Frontal cortex (tissue), 4 donors: ENCODE results near the gene CD2BP2. TPM values are rescaled to one million over a fixed set of nuclear protein-coding genes. Genes with fewer than 3 reads are reported as not detected.
A peak's percentile ranks its signal among the peaks of the same experiment; 100 is the strongest.
"Not testable (repeated sequence)": the region's sequence is repeated elsewhere in the genome, so short reads cannot be mapped to it uniquely, and the experiment has no call there.

Source experiments
- DNase-seq, 2 donors: peaks; one replicate each; pipeline ENCODE4 v3.0.0; 2012; ENCODE audit warnings: low spot score in 2 of 2
- FAIRE-seq: peaks from 2 replicates; lab custom pipeline; 2012; peaks lifted over from hg19 to GRCh38; lab: Jason Lieb, UNC
- total RNA-seq: library from RNA; depleted of rRNA; stranded (reverse); fragments of >200 nt; gene quantifications from one replicate; pipeline ENCODE4 v1.2.3, GENCODE V29; 2014
- donor health status: control.
- donor health status: control.
- donor health status: control.

Gene CD2BP2
- total RNA-seq: 38.7 TPM

DNA sequence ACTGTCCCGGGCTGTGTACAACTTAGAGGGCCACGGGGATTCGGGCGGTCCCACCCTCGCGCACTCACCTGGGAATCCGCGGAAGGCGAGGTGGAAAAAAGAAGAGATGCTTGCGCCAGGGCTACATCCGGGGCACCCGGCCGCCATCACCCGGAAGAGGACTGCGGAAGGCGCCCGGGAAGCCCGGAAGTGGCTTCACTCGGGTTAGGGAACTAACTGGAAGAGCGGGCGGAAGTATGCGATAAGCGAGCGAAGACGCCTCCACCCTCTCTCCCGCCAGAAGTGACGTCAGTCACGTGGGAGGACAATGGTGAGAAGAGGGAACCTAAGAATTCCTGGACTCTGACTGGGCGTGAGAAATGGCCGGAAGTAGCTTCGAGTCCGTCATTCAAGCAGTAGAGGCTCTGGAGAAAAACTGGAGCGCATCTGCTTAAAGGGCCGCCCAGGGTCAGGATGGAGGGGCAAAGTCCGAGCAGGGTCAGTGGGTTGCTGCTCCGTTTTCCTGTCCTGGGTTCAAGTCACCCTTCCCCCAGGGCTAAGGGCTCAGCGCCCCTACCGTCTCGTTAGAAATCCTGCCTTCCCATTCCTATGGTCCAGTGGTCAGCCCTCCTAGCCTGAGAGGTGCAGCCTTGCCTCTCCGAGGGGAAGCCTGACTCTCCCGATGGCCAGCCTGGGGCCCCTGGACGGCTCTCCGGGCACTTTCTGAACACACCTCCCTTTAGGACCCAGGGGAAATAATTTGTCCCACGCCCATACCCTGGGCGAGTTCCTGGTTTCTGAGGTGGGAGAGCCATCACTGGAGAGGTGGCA lies at the start of gene CD2BP2:
TSS of gene CD2BP2 (minus strand) at position 165 of the 810 bp plus-strand sequence. CDS start 627 bp downstream, outside the sequence.
- peak; percentile 95 to 97 for DNase-seq
- peak; percentile 86 for FAIRE-seq

DNA sequence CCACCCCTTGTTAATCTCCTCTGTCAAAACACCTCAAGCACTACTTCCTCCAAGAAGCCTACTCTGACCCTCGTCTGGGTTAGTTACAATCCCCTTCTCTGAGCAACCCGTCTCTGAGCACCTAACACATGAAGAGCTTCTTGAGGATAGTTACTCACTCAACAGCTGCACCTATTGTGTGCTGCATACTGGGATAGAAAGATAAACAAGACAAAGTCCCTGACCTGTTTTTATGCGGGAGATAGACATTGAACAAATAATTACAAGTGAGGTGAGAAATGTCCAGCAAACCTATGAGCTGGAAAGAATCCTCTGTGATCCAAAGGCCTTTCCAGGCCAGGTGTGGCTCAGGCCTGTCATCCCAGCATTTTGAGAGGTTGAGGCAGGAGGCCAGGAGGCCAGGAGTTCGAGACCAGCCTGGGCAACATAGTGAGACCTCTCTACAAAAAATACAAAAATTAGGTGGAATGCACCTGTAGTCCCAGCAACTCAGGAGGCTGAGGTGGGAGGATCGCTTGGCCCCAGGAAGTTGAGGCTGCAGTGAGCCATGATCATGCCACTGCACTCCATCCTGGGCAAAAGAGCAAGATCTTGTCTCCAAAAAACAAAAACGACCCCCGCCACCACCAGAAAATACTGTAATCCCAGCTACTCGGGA lies 46.8 kb upstream of the CD2BP2 start:
- no peak for FAIRE-seq
- DNase-seq: no peak

DNA sequence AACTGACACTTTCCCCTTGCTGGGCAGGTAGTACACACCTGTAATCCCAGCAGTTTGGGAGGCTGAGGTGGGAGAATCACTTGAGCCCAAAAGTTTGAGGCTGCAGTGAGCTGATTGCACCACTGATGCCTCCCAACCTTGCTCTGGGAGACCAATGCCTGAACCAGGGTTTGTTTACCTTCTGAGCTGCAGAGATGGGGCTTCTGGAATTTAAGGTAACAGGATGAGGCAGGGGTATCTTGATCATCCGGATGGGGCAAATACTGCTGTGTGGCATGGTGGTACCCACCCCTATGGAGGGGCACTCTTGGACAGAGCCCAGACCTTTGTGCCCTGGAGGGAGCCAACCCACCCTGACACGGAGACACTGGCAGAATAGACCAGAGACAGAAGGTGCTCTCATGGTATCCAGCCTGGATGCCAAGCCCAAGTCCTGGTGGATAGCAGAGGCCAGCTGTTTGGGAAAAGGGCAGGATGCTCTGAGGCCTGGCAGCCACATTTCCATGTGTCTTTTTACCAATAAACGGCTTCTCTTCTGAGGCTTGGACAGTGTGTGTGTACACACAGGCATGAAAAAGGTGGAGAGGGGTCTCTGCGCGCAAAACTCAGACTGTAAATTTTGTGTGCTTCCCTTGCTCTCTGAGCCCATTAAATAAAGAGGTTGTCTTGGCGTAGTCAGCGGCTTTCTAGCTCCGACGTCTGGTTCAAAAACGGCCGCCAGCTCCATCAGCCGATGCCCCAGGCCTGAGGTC lies 44.5 kb upstream of the CD2BP2 start:
- FAIRE-seq: no peak
- DNase-seq: no peak

DNA sequence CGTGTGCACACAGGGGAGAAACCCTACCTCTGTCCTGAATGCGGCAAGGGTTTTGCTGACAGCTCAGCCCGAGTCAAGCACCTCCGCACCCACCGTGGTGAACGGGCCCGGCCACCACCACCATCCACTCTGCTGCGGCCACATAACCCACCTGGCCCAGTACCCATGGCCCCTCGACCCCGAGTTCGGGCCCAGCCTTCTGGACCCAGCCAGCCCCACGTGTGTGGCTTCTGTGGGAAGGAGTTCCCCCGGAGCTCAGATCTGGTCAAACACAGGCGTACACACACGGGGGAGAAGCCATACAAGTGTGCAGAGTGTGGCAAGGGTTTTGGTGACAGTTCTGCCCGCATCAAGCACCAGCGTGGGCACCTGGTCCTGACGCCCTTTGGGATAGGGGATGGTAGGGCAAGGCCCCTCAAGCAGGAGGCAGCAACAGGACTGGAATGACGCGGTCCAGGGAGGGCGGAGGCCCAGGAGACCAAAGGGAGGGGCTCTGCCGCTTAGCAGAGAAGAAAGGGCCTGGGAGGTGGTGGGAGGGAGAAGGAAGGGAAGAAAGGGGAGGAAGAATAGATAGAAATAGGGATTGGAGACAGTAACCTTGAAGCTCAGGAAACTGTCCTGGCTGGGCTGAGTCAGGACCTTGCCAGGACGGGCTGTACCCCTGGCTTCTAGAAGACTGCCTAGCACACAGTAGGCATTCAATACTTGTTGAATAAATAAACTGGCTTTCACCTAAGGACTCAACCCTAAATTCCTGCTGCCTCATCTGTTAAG lies 43.7 kb upstream of the CD2BP2 start:
- no peak for FAIRE-seq

DNA sequence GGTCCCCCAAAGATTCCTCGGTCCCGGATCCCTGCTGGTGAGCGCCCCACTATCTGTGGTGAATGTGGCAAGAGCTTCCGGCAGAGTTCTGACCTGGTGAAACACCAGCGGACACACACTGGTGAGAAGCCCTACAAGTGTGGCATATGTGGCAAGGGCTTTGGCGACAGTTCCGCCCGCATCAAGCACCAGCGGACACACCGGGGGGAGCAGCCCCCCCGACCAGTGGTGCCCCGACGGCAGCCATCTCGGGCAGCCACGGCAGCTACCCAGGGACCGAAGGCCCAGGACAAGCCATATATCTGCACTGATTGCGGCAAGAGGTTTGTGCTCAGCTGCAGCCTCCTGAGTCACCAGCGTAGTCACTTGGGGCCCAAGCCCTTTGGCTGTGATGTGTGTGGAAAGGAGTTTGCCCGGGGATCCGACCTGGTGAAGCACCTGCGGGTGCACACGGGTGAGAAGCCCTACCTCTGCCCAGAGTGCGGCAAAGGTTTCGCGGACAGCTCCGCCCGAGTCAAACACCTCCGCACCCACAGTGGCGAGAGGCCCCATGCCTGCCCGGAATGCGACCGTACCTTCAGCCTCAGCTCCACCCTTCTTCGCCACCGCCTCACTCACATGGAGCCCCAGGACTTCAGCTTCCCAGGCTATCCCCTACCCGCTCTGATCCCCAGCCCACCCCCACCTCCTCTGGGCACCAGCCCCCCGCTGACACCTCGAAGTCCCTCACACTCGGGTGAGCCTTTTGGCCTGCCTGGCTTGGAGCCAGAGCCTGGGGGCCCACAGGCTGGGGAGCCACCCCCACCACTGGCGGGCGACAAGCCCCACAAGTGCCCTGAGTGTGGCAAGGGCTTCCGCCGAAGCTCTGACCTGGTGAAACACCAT lies 42.9 kb upstream of the CD2BP2 start:
- FAIRE-seq (no peak), DNase-seq (no peak)

More for the DNA sequence above, 43.7 kb upstream of the CD2BP2 start:
- DNase-seq: no peak

DNA sequence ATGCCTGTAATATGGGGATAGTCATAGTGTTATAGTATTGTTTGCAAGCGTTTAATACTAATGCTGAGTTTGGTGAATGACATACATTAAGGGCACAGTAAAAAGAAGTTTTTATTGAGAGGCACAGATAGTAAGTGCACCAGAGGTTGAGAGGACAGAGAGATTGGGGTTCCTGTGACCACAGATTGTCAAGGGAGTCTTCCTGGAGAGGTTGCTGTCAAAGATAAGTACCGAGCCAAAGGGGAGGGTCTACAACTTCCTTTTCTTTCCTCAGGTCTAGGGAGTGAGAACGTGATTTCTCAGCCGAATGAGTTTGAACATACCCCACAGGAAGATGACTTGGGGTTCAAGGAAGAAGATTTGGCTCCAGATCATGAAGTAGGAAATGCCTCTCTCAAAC lies 41.9 kb upstream of the CD2BP2 start:
- no peak for DNase-seq
- FAIRE-seq: no peak

DNA sequence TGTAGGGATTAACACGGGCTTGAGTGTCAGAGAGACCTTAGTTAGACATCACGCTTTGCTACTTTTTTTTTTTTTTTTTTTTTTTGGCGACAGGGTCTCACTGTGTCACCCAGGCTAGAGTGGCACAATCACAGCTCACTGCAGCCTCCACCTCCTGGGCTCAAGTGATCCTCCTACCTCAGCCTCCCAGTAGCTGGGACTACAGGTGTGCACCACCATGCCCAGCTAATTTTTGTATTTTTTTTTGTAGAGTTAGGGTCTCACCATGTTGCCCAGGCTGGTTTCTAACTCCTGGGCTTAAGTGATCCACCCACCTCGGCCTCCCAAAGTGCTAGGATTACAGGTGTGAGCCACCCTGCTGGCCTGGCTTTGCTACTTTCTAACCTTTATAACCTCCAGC lies 41.5 kb upstream of the CD2BP2 start:
- DNase-seq, FAIRE-seq: not testable (repeated sequence)

DNA sequence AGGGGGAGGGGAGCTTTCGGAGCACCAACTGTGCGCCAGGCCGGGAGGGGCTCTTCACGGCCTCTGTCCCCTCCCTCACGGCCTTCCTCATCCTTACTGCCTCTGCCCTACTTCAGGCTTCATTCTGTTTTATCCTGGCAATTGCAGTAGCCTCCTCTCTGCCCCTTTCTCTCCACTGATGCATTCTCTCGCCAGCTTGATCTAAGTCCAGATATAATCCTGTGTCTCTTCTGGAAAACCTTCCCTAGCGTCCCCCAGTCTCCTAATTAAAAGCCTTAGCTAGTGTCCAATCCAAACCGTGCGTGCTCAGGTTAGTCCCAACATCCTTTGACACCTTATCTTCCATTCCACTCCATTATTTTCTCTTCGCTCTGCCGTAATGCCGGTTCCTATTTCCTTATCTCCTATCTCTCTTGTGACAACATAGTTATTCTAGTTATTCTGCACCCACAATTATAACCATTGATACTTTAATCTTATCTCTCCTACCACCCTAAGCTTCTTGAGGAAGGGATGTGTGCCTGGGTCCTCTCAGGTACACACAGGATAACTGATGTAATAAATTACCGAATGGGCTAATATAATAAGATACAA lies 41.0 kb upstream of the CD2BP2 start:
- DNase-seq: no peak
- no peak for FAIRE-seq

DNA sequence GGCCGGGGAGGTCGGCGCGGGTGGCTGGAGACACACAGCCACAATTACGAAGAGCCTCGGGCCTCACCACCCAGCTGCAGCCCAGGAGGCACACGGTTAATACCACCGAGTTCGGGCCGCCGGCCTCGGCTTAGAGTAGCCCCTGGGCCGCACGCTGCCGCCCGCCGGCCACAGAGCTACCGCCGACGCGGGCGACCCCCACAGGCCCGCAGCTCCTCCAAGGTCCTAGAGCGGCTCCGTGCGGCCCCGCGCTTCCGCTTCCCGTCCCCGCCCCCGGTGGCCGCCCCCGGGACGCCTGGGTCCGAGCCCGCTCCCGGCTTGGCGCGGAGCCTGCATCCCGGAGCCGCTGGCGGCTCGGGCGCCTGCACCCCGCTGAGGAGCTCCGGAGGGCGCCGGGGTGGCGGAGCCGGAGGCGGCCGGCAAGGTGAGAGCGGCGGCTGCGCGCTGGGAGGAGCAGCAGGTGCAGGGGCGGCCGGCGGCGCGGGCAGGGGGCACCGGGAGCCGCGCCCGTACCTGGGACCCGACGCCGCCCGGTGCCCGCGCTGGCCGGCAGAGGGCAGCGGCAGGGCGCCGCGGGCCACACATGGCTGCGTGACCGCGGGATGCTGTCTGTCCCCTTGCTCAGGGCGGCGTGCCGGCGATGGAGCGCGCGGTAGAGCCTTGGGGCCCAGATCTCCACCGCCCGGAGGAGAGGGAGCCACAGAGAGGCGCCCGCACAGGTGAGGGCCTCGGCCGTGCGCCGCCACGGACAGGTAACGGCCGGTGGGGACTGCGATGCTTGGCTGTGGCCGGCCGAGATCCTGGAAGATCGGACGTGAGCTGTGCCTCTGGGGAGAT lies 40.3 kb upstream of the CD2BP2 start, which contains the start of gene ZNF48:
TSS of gene ZNF48 (plus strand) at position 266 of the 837 bp plus-strand sequence. CDS start at position 641, 375 bp downstream.
- peak; percentile 94 to 96 for DNase-seq
- FAIRE-seq: no peak

DNA sequence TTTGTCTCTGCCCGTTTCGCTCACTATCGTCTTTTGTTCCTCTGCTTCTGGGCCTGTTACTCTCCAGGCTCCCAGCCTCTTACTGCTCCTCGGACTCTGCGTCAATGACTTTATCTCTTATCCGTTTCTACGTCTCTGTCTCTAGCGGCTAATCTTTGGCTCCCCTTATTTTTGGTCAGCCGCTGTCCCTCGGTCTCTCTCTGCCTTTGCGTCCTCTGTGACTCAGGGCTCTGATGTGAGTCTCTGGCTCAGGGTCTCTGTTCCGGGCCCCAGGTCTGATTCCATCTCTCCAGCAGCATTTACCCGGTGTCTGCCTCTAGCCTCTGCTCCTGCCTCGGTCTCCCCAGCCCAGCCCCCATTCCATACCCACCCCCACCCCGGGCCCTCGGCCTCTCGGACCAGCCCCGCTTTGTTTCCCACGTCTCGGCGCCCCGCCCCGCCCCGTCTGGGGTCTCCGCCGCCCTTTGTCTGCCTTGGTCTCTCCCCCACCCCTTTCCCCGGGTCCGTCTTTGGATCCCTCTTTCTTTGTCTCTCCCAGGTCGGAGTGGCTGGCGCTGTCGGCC lies 39.6 kb upstream of the CD2BP2 start:
- FAIRE-seq: no peak

DNA sequence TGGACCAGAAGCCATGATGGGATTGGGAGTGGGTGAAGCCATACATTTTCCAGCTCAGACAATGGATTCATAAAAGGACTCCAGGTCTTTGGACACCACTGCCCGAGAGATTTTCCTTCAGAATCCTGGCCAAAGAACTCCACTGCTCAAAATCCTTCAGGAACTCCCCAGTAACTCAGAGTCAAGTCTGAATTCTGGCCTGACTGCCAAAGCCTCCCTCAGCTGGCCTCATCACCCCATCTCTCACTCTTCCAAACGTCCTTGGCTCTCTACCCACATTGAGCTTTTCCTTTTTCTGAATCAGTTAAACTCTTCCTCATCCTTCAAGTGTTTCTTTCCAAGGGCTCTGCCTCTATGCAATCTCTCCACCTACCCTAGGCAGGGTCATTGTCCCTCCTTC lies 28.4 kb upstream of the CD2BP2 start:
- no peak for FAIRE-seq
- no peak for DNase-seq

More for the DNA sequence above, 39.6 kb upstream of the CD2BP2 start:
- no peak for DNase-seq

DNA sequence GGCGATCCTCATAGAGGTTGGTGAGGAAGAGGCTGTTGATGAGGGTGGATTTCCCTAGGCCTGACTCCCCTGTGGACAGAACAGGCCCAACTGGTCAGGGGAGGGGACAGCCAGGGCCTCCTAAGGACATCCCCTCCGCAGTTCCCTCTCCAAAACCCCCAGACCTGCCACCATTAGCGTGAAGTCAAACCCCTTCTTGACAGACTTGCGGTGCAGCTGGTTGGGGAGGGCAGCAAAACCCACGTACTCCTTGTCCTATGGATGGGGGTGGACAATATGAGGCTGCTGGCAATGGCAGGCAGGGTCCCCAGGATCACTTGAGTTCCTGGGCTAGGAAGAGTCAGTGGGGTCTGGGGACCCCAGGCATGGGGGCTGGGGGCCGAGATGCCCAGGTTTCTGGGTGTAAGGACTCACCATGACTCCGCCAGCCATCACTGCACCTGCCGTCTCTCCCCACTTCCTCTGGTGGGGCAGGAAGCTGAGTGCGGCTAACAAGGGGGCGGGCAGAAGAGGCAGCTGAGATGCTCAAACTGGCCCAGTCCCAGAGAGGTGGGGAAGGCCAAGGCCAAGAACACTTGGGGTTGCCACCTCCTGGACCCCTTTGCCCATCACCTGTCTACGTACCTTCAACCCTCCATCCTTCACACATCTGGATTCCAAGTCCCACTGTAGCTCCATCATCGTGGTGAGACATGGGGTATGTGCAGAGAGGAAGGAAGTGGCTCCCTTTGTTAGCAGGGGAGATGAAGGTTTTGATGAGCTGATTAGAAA lies 27.2 kb upstream of the CD2BP2 start, which contains the start of gene SEPTIN1:
TSS of gene SEPTIN1 (minus strand) at position 451 of the 771 bp plus-strand sequence. CDS start at position 432, 19 bp downstream.
- no peak for FAIRE-seq

DNA sequence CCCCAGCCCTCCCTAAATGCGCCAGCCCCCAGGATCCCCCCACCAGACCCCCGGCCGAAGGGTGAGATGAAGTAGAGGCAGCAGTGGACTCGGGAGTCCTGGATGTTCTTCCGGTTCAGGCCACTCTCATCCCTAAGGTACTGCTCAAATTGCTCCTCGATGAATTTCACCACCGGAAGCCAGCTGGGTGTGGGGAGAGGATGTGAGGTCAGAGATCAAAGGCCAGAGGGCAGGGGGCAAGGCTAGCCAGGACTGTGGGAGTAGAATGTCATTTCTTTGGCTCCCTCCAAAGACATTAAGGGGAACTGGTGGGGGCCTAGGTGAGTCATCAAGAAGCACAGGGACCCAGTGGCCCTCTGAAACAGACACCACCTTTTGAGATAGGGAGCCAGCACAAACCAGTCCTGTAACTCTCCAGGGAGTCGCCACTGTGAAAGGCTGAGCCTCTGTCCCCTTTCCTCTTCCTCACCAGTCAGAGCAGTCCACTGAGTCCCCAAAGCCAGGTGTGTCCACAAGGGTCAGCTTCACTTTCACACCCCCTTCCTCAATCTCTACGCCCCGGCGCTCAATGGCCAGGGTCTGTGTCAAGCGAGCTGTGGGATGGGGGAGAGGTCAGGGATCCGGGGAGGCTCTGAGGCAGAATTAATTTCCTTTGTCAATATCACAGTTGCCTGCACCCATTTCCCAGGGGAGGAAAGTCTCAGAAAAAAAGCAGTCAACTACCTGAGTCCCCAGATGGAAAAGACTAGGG lies 26.4 kb upstream of the CD2BP2 start:
- no peak for FAIRE-seq
- DNase-seq: no peak

More for the DNA sequence above, 27.2 kb upstream of the CD2BP2 start, which contains the start of gene SEPTIN1:
- DNase-seq: no peak

DNA sequence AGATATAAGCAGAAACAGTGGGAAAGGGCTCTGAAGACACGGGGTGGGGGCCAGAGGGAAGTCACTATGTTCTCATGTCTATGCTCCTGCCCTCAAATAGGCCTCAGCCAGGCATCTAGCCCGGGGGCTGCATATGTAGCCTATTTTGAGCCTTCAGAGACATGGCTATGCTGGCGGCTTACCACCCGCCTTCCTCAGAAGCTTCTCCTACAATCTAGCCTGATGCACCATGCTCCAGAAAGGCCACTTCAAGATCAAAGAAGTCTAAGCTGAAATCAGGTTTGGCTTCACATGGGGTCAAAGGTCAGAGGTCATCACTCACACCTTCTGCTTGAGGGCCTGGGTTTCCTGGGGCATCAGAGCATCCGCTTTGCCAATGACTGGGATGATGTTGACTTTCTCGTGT lies 25.7 kb upstream of the CD2BP2 start:
- FAIRE-seq: no peak

DNA sequence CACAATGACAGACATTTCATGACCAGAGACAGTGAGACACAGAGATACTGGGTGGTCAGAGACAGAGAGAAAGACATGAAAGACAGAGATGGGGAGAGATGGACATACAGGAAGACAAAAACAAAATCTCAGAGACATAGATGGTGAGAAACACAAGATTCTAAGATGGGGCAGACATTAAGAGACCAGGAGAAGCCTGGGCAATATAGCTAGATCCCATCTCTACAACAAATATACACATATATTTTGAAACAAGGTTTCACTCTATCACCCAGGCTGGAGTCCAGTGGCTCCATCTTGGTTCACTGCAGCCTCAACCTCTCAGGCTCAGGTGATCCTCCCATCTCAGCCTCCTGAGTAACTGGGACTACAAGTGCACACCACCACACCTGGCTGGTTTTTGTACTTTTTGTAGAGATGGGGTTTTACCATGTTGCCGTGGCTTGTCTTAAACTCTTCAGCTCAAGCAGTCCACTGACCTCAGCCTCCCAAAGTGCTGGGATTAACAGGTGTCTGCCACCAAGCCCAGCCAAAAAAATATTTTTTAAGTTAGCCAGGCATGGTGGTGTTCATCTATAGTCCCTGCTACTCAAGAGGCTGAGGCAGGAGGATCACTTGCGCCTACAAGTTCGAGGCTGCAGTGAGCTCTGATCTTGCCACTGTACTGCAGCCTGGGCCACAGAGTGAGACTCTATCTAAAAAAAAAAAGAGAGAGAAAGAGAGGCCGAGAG lies 25.1 kb upstream of the CD2BP2 start:
- FAIRE-seq: no peak

More for the DNA sequence above, 25.7 kb upstream of the CD2BP2 start:
- no peak for DNase-seq

More for the DNA sequence above, 25.1 kb upstream of the CD2BP2 start:
- DNase-seq: no peak
